ENCODE results near the gene LAMA1.

GRCh38 chr18:6947338-6948030, 170.1 kb downstream of the LAMA1 start:
- TF ChIP-seq, protein P1, sequence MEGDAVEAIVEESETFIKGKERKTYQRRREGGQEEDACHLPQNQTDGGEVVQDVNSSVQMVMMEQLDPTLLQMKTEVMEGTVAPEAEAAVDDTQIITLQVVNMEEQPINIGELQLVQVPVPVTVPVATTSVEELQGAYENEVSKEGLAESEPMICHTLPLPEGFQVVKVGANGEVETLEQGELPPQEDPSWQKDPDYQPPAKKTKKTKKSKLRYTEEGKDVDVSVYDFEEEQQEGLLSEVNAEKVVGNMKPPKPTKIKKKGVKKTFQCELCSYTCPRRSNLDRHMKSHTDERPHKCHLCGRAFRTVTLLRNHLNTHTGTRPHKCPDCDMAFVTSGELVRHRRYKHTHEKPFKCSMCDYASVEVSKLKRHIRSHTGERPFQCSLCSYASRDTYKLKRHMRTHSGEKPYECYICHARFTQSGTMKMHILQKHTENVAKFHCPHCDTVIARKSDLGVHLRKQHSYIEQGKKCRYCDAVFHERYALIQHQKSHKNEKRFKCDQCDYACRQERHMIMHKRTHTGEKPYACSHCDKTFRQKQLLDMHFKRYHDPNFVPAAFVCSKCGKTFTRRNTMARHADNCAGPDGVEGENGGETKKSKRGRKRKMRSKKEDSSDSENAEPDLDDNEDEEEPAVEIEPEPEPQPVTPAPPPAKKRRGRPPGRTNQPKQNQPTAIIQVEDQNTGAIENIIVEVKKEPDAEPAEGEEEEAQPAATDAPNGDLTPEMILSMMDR (IDR thresholded peaks at IDR 0.05), result no peak
- no peak for TF ChIP-seq POLR2A (IDR thresholded peaks at IDR 0.05)
